ENCODE data around the gene PSTPIP1.

GRCh38 chr15:76983590-76984375, 11.1 kb upstream of the PSTPIP1 start:
- TF ChIP-seq CTCF (conservative IDR thresholded peaks at IDR 0.05; ENCODE audit: low read depth, low read length) (no peak), RCOR1 (IDR thresholded peaks at IDR 0.05; ENCODE audit: insufficient replicate concordance, low read length) (no peak), POLR2A (IDR thresholded peaks at IDR 0.05; ENCODE audit: low read depth, low read length) (no peak), MAFK (IDR thresholded peaks at IDR 0.05; ENCODE audit: low read depth, low read length) (no peak), FOS (IDR thresholded peaks at IDR 0.05; ENCODE audit: low read depth, low read length) (no peak), SMC3 (IDR thresholded peaks at IDR 0.05; ENCODE audit: low read depth, low read length) (no peak)
